COLO668 (cell line): Measurements from ENCODE around the gene ACAP3.

Experiments
- DNase-seq: peaks from one replicate; lab custom pipeline; 2025; ENCODE audit not compliant: unreplicated experiment; lab: John Stamatoyannopoulos, UW

The ACAP3 gene

DNA sequence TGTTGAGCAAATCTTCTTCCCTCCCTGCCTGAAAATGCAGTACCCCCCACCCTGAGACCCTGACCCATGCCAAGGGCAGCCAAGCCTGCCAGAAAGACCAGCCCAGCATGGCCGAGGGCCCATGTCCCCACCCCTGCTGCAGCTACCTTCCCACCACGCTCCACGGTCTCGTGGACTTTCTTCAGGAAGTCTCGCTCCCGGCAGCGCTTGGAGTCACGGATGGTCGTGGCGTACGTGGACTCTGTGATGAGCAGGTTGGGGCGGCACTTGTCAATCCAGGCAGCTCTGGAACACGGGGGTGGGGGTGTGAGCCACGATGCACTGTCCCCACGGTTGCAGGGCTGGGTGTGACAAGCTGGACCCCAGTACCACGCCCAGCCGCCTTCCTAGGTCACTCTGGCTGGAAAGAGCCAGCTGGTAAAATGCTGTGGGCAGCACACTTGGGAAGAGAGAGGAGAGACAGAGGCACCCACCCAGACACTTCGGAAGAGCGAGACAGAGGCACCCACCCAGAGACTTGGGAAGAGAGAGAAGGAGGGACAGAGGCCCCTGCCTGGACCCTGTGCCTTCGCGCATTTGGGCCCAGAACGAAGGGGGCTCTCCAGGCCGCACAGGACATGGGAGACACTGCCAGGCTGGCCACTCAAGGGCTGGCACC lies 7.1 kb upstream of the ACAP3 start:
- no peak for DNase-seq

DNA sequence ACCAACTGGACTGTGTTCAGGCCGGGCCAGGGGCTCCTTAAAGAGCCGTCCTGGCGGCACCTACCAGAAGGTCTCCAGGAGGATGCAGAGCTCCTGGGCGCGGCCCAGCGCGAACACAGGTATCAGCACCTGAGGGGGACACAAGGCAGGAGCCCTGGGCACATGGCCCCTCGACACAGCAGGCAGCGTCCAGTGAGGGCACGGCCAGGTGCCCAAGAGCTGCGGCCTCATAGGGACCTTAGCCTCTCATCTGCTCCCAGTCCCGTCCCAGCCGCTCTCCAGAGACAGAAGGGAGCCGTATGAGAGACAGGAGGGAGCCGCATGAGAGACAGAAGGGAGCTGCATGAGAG lies 6.5 kb upstream of the ACAP3 start:
- no peak for DNase-seq

DNA sequence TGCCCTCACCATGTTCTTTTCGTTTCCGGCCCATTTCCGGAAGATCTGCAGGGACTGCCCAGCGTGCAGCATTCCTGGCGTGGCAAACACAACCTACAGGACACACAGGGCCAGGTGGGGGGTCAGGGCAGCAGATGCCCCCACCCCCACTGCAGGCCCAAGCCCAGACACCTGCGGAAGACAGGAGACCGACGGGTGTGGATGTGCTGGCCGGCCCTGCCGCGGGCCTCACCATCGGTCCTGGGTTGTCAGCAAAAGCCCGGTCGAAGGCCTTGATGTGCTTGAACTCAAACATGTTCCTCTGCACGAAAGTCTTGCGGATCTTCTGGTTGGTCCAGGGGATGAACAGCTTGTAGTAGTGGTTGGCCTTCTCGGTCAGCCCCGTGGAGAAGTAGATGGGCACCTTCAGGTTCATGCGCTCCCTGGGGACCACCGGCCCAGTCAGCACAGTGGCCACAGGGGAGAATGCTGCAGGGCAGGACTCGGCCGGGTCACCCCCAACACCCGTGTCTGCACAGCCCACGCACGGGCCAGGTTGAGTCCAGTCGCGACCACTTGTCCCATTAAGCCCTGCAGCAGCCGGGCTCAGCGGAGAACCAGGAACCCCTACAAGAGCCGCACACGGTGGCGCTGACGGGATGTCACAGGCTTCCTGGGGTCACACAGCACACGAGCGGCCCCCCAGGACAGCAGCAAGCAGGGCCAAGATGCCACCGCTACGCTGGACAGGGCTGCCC lies 5.9 kb upstream of the ACAP3 start:
- DNase-seq, result no peak

DNA sequence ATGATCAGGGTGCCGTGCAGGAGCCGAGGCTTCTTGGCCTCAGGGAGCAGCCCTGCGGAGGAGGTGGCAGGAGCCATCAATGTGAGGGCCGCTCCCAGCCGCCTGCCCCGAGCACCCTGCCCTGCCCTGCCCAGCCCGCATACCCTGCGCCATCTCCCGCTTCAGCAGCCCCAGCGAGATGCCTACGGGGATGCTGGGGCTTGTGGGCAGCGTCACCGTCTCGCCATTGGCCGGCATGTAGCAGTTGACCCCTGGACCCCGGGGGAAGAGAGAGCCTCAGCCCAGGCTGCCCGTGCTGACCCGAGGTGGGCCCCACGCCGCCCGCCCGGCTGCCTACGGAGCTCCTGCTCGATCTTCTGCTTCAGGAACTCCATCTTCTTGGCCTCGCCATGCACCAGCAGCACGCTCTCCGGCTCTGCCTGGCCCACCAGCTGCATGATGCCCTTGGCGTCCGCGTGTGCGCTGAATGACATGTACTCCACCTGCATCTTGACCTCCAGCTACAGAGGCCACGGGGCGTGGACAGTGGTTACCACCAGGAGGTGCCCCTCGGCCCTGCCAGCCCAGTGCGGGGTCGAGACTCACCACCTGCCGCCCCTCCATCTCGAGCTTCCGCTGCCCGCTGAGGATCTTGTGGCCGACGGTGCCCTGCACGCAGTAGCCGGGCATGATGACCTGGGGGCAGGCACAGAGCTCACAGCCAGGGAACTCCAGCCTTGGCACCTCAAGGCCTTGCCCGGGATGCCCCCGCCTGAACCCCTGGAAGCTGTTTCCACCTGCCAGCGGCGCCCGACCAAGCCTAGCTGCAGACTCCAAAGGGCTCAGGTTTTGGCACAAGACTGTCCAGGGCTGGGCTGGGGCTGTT lies 5.0 kb upstream of the ACAP3 start:
- DNase-seq, result no peak

DNA sequence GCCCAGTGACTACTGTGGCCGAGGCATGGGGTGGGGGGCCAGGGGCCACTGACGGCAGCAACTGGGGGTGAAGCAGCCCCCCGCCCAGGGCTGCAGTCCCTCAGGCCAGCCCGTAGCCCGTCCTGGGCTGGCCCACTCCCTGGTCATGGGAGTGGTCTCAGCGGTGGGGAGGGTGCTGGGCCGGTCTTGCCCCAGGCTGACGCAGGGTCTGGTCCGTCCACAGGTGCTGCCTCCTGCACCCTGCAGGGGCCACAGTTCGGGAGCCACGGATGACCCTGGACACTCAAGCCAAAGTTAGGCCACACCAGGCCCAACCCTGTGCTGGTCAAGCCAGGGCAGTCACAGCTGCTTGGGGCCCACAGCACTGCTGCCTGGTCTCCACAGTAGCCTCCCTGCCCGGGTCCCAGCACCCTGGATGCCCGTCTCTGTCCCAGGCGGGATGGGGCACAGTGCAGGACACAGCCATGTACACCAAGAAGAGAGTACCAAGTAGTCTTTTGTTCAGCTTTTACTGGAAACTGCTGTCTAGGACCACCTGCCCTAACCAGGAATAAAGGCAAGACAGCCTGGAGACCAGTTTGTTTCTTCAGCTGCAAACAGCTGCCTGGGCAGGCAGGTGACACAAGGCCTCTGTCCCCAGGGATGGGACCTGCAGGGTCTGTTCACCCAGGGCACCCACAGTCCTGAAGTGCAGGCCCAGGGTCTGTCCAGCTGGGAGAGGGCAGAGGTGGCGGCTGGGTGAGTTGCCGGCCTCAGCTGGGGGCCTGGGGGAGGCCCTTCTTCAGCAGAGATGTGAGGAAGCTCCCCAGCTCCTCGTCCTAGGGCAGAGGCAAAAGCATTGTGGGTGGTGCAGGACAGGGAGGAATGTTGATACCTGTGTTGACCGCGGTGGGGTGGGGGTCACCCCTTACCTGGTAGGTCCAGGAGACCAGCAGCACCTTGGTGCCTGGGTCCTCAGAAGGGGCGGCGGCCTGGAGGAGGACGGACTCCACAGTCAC lies 3.7 kb upstream of the ACAP3 start:
- DNase-seq, result peak; percentile 37

DNA sequence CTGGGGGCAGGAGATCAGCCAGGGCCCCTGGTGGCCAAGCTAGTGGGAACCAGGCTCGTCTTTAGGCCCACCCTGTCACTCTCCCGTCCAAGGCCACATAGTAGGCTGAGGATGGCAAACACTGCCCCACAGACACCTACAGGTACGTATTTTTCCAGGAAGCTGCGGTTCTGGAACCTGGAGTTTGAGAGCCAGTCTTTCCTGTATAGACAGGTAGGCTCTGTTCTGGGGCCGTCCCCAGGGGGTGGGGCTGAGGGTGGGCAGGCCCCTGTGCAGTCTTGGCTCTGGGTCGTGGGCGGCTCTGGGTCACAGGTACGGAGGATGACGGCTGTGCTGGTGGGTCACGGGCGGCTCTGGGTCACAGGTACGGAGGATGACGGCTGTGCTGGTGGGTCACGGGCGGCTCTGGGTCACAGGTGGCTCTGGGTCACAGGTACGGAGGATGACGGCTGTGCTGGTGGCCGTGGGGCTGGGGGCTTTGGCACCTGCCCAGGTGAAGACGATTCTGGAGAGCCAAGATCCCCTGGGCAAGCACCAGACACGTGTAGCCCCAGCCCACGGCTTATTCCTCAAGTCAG lies 2.8 kb upstream of the ACAP3 start:
- no peak for DNase-seq

DNA sequence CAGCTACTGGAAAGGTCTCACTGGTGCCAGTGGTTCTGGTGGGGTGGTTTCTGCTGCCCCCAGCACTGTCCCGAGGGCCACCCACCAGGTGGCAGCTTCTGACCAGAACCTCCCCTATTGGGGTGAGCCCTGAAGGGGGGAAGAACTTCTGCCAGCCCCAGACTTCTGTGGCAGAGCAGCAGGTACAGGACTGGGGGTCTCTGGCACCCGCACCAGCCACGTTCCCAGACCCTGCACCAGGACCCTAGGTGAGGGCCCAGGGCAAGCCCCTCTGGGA lies 2.3 kb upstream of the ACAP3 start:
- no peak for DNase-seq

DNA sequence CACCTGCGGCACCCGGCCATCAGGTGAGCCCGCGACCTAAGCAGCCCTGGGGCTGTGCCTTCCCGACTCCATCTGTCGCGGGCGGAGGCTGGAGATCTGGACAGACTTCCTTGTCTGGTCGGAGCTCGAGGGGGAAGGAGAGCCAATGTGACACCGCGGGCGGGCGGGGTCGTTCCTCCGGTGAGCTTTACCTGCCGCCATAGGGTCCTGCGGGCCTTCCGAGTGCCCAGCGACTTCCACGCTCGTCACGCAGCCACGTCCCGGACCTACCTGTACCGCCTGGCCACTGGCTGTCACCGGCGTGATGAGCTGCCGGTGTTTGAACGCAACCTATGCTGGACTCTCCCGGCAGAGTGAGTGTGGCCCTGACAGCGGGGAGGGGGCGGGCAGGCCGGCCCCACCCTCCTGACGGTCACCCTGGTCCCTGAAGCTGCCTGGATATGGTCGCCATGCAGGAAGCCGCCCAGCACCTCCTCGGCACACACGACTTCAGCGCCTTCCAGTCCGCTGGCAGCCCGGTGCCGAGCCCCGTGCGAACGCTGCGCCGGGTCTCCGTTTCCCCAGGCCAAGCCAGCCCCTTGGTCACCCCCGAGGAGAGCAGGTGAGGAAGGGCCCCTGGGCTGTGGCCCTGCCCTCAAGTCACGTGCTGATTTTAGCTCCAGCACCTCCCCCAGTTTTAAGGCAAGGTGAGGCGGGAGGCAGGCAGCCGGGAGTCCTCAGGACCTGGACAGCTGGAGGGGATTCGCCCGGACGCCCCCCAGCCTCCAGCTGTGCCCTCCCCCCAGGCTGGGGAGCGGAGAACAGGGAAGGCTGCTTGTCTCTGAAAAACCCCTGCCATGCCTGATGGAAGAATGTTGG lies 1.8 kb upstream of the ACAP3 start:
- DNase-seq, result peak; percentile 82

DNA sequence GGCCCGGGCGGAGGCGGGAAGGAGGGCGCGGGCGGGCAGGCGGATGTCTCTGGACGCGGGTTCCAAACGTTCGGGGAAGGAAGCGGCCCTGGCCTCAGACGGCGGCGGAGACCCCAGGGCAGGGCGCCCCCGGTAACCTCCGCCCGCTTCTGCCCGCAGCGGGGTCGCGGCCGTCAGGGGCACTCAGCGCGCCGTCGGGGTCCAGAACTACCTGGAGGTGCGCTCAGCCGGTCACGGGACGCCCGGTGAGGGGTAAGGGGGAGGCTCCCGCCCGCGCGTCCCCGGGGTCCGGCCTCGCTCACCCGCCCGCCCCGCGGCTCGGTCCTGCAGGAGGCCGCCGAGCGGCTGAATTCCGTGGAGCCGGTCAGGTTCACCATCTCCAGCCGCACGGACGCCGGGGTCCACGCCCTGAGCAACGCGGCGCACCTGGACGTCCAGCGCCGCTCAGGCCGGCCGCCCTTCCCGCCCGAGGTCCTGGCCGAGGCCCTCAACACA lies 1.1 kb upstream of the ACAP3 start:
- peak; percentile 81 for DNase-seq

DNA sequence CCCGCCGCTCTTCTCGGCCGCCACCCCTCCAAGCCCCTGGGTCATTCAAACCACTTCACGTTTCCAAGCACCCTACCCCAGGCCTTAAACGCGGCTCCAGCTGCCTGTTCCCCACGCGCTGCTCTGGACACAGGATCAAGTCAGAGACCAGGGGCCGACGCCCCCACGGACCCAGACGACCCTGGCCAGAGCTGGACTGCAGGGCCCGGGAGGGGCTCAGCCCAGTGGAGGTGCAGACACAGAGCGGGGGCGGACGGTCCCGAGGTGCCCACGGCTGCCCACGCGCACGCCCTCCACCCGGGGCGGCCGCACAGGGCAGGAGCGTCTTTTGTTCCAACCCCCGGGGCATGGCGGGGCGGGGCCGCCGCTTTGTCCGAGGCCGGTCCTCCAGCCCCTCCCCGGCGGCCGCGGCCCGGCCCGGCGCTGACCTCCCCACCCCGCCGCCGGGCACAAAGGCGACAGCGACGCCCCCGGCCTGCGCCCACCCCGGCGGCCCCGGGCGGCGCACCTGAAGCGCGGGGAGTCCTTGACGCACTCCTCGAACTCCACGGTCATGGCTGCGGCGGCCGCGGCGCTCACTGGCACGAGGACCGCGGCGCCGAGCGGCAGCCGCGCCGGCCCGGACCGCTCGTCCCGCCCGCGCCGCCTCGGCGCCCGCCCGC lies 338 bp downstream of the ACAP3 start:
- DNase-seq, result peak; percentile 82

DNA sequence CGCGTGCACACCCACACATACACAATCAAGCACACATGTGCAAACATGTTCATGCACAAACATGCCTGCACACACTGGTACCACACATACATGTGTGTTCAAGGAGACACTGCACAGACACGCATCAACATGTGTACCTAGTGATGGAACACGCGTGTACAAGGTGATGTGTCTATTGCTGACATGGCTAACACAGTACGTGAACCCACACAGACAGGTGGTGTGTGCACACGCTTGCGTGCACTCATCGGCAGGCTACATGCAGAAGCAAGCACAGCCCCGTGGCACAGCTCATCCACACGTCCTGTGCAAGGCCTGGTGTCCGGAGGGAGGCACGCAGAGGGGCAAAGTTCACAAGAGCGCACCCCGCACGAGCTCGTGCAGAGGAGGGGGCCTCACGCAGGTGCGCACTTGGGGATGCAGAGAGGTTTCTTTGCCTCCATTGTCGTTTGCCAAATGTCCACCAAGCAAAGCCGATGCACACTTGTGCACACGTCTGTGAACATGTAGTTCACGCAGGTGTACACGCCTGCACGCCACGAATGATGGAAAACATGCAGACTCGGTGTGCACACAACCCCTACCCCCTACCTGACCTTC lies 969 bp downstream of the ACAP3 start:
- peak; percentile 65 for DNase-seq

DNA sequence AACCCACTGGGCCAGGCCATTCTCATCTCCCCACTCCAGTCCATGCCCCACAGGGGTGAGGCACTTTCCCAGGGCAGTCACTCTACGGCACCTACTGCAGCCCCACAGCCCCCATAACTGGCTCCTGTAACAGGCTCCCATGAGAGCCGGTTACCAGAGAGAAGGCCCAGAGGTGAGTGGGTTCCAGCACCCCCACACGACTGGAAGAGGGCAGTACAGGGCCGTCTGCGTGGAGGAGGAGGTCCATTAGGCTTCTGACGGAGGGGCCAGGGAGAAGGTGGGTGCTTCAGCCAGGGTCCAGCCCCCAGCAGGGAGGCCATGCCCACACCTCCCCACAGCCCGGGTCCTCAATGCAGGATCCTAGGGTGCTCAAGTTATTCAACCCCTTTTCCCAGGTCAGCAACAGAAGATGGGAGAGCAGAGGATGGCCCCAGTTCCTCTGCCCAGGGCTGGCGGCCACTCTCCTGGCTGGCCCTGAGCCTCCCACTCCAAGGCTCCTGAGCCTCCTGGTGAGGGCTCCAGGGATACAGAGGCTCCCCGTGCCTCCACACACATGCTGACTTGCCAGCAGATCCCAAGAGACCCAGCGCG lies 1.6 kb downstream of the ACAP3 start:
- DNase-seq, result peak; percentile 72

DNA sequence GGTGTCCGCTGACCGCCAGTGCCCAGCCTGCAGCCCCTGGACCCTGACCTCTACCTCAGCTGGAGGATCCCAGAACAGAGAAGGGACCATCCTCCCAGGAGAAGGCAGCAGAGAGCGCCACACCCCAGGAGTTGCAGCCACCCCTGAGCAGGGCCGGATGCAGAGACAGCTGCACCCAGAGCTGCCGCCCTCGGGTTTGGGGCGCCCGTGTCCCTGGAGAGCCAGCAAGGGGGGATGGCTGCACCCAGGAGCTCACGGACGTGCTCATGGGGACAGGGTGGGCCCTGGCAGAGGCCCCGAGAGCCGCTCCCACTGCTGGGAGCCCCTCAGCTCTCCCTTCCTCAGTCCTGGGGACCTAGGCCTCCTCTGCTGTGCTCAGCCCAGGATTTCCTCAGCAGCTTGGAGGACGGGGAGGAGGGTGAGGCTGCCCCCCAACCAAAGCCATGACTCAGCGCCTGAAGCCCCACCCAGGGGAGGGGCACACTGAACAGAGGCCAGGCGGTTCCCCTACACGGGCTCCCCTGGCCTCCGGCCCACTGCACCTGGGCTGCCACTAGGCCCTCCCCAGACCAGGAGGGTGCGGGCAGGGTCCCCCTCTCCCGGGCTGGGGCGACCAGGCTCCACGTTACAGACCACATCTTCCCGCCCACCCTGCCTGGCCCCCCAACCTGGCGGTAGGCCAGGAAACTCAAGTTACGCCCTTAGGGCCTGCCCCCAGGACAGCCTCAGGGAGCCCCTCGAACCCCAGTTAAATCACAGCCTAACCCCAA lies 2.2 kb downstream of the ACAP3 start:
- DNase-seq, result peak; percentile 97

DNA sequence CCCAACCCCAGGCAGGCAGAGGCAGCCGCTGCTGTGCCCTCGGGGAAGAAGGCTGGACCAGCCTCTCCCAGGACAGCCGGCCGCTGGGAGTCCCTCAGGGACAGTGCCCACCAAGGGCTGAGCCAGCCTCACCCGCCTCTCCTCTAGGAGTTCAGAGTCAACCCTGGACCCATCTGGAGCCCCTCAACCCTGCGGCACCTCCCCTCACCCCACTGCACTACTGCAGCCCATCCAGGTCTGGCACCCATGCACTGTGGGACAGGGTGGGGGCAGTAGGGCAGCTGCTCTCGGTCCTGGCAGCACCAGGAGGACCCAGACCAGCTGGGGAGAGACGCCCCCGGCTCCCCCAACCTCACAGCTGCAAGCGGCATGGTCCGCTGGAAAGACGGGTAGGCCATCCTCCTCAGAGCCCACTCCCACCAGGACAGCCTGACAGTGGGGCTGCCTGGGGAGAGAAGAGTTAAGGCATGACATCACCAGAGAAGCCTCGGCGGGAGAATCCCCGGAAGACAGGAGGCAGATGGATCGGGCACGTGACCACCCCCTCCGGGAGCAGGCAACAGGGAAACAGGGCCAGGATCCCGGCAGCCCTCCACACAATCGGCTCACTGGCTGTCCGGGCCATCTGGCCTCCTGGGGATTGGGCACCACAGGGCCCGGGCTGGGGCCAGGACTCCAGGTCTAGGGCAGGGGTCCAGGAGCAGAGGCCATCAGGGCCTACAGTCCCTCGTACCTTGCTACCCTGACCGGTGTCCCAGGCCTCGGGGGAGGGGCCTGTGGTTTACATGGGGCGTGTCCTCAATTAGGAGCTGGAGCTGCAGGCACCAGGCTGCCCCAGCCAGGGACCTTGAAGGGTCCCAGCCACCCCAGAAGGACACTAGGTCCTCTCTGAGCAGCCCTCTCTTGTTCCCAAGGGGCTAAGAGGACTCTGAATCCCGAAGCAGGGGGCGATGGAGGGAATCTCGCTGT lies 3.1 kb downstream of the ACAP3 start:
- peak; percentile 97 for DNase-seq

DNA sequence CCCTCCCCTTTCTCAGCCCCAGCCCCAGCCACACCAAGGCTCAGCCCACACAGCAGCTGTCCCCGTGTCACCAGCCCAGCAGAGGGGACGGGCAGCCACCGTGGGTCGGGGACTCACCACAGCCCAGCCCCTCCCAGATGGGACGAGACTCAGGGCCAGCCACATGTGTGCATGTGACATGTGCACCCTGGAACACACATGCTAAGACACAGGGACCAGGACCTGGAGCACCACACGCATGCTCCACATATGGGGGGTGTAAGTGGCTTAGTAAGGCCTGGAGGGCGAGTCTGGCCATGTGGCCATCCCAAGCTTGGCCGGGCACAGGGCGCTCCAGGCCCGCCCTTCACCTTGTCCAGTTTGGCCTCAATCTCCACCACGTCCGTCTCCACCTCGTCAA lies 4.0 kb downstream of the ACAP3 start:
- no peak for DNase-seq

DNA sequence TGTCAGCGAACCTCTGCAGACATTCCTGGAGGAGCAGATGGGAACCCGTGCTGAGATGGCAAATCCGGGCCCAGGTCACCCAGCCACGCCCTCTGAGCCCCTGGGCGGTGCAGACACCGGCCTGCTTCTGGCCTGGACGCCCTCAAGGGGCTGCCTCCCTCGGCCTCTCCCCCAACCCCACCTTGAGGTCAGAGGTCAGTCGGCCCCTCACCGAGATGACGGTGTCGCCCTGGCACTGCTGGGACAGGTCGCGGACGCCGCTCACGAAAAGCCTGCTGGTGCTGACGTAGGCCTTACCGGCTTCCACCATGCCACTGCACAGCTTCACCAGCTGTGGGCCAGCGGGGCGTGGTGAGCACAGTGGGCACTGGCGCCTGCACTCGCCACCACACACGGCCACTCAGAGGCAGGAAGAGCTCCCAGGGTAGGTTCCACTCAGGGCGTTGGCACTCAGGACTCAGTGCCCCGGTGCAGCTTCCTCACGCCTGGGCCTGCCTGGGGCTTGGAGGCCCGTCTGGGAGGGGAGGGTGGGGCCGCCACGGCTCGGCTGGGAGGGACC lies 4.7 kb downstream of the ACAP3 start:
- peak; percentile 66 for DNase-seq
